Osteocyte (in vitro differentiated cells): ENCODE data around the gene ENTPD6. TPM values are rescaled to one million over a fixed set of nuclear protein-coding genes. Genes with fewer than 3 reads are reported as not detected.

ENCODE experiments used
- DNase-seq: peaks from one replicate; pipeline ENCODE4 v3.0.0; 2021; ENCODE audit warnings: mixed read lengths; ENCODE audit not compliant: unreplicated experiment; ENCODE audit errors: extremely low spot score
- H3K27ac Mint-ChIP-seq: one replicate; pipeline ENCODE4 v1.8.0; 2021; ENCODE audit warnings: mild to moderate bottlenecking, mixed read lengths; ENCODE audit not compliant: unreplicated experiment
- H3K27me3 Mint-ChIP-seq: one replicate; pipeline ENCODE4 v1.8.0; 2021; ENCODE audit warnings: mixed read lengths; ENCODE audit not compliant: unreplicated experiment
- H3K36me3 Mint-ChIP-seq: one replicate; pipeline ENCODE4 v1.8.0; 2021; ENCODE audit warnings: mixed read lengths; ENCODE audit not compliant: unreplicated experiment
- H3K4me1 Mint-ChIP-seq: one replicate; pipeline ENCODE4 v1.8.0; 2021; ENCODE audit warnings: mixed read lengths; ENCODE audit not compliant: unreplicated experiment
- H3K4me3 Mint-ChIP-seq: one replicate; pipeline ENCODE4 v1.8.0; 2021; ENCODE audit warnings: mild to moderate bottlenecking, moderate library complexity, mixed read lengths; ENCODE audit not compliant: unreplicated experiment
- H3K9me3 Mint-ChIP-seq: one replicate; pipeline ENCODE4 v1.8.0; 2021; ENCODE audit warnings: mixed read lengths; ENCODE audit not compliant: unreplicated experiment
- total RNA-seq: library from RNA; stranded (reverse); gene quantifications from 2 replicates; pipeline ENCODE4 v1.2.1, GENCODE V29; 2021
- TF ChIP-seq, protein P1 (sequence below): fragments of 200-600 bp; sonication (generic); IDR thresholded peaks from 2 replicates; pipeline ENCODE4 v1.5.0; 2021; ENCODE audit warnings: antibody characterized with exemption, mild to moderate bottlenecking, moderate library complexity

The ENTPD6 gene
- total RNA-seq, 1 donor from 2014 or later, result 62.0 TPM

DNA sequence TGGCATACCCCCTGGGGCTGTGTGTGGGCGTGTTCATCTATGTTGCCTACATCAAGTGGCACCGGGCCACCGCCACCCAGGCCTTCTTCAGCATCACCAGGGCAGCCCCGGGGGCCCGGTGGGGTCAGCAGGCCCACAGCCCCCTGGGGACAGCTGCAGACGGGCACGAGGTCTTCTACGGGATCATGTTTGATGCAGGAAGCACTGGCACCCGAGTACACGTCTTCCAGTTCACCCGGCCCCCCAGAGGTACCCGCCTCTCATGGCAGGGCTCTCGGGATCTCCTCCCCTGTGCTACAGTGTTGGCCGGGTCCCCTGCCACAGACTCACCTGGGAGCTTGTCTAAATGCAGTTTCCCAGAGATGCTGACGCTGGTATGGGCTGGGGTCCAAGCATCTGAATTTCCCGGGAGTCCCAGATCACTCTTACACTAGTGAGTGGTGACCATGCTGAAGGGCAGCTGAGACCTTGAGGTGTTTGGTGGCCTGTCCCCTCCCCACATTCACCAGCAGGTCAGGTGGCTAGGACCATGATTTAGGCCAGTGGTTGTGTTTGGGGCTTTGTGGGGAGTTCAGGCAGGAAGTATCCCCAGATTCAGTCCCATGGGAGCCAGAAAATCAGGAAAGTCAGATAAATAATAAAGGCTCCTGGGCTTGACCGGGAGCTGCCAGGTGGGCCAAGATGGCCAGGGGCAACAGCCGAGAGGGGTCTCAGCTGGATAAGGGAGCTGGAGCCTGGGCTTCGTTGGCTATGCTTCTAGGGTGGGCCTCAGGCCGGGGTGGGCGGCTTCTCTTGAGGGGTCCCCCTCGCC lies 11.8 kb downstream of the ENTPD6 start:
- Mint-ChIP-seq H3K4me3 (no peak overlapping the region), H3K27me3 (no peaks in the 10 kb centered on the region)
- DNase-seq, result peak; percentile 79

DNA sequence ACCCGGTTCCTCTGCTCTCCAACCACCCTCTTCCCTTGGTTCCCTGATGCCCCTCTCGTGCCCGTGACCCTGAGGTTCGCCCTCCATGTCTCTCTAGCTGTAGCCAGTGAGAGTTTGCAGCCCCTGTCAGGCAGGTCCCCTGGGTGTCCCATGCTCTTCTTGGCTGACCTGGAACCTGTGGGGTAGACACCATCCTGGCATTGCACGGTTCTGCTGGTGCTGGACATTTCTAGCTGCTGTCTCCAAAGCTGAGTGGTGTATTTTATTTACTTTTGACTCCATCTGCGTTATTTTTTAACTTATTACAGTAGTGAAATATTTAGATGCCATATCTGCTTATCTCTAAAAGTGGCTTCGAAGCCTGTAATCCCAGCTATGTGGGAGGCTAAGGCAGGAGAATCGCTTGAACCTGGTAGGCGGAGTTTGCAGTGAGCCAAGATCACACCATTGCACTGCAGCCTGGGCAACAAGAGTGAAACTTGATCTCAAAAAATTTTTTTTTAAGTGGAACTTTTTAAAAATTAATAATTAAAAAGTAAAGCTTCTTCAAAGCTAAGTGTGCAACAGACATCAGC lies 12.5 kb downstream of the ENTPD6 start:
- peak; percentile 65 for DNase-seq
- Mint-ChIP-seq H3K27ac (no peak overlapping the region), H3K27me3 (no peaks in the 10 kb centered on the region), H3K9me3 (peaks cover 5% of the 10 kb centered on the region), H3K4me1 (peaks cover 31% of the 10 kb centered on the region), H3K36me3 (peaks cover 22% of the 10 kb centered on the region), H3K4me3 (no peak overlapping the region)
- TF ChIP-seq, protein P1, sequence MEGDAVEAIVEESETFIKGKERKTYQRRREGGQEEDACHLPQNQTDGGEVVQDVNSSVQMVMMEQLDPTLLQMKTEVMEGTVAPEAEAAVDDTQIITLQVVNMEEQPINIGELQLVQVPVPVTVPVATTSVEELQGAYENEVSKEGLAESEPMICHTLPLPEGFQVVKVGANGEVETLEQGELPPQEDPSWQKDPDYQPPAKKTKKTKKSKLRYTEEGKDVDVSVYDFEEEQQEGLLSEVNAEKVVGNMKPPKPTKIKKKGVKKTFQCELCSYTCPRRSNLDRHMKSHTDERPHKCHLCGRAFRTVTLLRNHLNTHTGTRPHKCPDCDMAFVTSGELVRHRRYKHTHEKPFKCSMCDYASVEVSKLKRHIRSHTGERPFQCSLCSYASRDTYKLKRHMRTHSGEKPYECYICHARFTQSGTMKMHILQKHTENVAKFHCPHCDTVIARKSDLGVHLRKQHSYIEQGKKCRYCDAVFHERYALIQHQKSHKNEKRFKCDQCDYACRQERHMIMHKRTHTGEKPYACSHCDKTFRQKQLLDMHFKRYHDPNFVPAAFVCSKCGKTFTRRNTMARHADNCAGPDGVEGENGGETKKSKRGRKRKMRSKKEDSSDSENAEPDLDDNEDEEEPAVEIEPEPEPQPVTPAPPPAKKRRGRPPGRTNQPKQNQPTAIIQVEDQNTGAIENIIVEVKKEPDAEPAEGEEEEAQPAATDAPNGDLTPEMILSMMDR, result no peak

More for the DNA sequence above, 11.8 kb downstream of the ENTPD6 start:
- TF ChIP-seq, protein P1, result no peak
- Mint-ChIP-seq H3K4me1 (peaks cover 32% of the 10 kb centered on the region), H3K9me3 (peaks cover 12% of the 10 kb centered on the region), H3K36me3 (peaks cover 26% of the 10 kb centered on the region), H3K27ac (no peak overlapping the region)

DNA sequence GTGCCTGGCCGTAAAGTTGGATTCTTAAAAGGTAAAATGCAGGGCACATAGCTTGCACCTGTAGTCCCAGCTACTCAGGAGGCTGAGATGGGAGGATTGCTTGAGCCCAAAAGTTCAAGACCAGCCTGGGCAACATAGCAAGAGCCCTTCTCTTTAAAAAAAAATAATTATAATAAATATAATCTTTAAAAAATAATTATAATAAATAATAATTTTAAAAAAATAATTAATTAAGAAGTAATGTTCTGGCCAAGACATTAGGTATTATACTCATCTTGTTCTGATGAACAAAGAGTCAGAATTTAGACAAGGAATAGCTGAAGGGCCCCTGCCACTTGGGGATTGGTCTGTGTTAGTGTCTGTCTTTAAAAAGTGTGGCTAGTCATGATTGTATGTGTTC lies 13.9 kb downstream of the ENTPD6 start:
- Mint-ChIP-seq H3K27me3 (no peaks in the 10 kb centered on the region), H3K4me1 (peaks cover 18% of the 10 kb centered on the region), H3K4me3 (no peak overlapping the region), H3K27ac (no peak overlapping the region), H3K36me3 (peaks cover 22% of the 10 kb centered on the region), H3K9me3 (no peaks in the 10 kb centered on the region)
- TF ChIP-seq, protein P1, result no peak
- DNase-seq, result no peak

DNA sequence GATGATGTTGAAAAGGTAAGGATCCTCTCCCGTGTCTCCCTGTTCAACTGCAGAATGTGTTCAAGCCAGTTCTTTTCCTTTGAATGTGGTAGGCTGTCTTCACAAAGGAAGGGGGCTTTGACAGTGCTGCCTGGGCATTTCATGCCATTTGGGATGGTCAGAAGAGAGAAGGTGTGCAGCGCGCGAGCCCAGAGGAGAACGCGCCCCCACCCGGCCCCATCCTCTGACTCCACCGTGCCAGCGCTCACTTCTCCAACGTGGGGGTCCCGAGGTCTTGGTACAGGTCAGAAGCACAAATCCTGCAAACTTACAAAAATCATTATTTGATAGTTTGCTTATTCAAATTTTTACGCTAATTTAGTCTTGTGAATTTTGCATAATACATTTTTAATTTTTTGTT lies 14.4 kb downstream of the ENTPD6 start:
- TF ChIP-seq, protein P1, result no peak
- no peak overlapping the region for H3K27ac Mint-ChIP-seq
- no peaks in the 10 kb centered on the region for H3K27me3 Mint-ChIP-seq
- peaks cover 22% of the 10 kb centered on the region for H3K36me3 Mint-ChIP-seq
- no peak overlapping the region for H3K4me3 Mint-ChIP-seq
- H3K4me1 Mint-ChIP-seq, result peaks cover 13% of the 10 kb centered on the region
- DNase-seq, result no peak
- H3K9me3 Mint-ChIP-seq, result no peaks in the 10 kb centered on the region

DNA sequence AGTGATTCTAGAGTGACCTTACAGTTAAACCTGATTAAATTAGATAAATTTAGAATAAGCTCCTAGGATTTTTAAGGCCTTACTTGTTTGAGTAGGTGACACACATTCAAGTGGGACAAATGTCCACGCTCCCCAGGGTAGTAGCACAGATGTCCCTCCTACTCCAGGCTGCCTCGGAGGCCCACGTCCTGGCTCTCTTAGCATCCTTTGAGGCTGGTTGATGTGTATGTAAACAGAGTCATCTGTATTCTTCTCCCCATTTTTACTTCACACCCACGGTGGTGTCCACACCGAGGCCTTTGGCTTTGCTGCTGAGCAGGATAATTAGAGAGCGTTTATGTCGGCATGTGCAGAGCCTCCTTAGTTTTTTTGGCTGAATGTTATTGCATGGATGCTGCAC lies 15.8 kb downstream of the ENTPD6 start:
- Mint-ChIP-seq H3K9me3 (no peaks in the 10 kb centered on the region), H3K4me3 (no peak overlapping the region), H3K27ac (no peak overlapping the region), H3K27me3 (no peaks in the 10 kb centered on the region), H3K36me3 (peaks cover 31% of the 10 kb centered on the region), H3K4me1 (peaks cover 8% of the 10 kb centered on the region)
- TF ChIP-seq, protein P1, result no peak
- DNase-seq, result no peak
